Astrocyte of the hippocampus (primary cell): ENCODE results near the gene TST.

Experiments
- DNase-seq: peaks from one replicate; pipeline ENCODE4 v3.0.0; 2011; ENCODE audit warnings: low read depth, low spot score

The TST gene

DNA sequence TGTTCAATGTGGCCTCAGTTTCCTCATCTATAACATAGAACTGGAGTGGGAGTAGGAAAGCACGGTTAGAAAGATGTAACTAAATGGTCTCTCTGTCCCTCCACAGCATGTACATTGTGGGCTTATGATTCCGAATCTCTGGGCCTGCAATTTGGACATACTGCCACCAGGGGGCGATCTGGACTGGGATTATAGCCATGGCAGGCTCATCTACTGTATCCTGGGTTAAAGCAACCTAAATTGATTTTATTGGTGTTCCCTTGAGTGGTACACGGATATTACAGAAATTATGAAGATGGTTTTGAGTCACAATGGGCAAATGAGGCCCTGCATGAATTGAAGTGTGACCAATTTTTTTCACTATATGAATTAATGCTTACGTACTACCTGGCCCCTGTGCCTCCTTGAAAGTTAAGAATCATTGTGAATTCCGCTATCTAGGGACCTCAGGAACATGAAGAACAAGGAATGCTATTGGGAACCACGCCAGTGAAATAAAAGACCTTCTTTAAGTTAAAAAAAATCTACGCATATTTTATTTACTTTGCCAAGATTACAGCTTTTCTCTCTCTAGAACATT, 32.9 kb downstream of the TST start:
- DNase-seq = peak; percentile 15

DNA sequence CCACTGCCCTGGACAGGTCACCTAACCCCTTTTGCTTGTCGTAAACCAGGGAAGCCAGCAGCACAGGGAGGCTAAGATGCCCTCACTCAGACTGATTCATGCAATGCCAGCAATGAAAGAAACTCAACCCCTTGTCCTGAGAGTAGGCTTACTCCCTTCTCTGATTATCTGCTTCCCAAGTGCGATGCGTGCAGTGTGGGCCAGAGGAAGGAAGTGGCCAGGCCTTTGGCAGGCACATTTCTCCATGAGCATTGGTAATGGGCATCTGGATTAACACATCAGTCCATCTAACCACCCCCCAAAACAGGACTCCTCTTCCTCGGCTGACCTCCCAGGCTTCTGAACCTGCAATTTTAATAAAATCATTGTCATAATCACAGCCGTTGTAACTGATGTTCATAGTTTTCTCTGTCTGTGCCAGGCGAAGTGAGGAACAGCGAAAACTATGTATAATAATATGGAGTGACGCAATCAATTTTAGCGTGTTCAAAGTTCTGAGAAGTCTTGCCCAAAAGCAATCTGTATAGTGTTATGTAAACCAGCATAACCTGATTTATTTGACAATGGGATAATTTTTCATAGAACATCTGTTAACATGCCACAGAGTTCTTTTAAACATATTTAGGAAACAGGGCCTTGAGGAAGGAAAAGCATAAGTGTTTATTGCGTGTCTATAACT, 33.9 kb downstream of the TST start:
- no peak for DNase-seq

DNA sequence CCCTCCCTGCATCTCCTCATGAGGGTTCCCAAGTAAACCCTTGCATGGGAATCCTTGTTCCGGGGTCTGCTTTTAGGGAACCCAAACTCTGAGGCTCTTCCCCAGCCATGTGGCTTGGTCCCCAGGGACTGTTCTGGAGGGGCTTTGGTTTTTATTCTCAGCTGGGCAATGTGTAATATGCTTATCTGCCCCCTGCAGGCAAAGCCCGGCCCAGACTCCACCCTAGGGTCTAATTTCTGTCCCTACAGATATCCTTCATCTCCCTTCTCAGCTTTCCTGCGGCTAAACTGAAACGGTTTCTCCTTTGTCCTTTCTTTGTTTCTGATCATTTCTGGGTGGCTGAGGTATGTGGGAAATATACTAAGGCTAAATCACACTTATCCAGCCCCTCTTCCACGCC, 37.1 kb downstream of the TST start:
- no peak for DNase-seq

DNA sequence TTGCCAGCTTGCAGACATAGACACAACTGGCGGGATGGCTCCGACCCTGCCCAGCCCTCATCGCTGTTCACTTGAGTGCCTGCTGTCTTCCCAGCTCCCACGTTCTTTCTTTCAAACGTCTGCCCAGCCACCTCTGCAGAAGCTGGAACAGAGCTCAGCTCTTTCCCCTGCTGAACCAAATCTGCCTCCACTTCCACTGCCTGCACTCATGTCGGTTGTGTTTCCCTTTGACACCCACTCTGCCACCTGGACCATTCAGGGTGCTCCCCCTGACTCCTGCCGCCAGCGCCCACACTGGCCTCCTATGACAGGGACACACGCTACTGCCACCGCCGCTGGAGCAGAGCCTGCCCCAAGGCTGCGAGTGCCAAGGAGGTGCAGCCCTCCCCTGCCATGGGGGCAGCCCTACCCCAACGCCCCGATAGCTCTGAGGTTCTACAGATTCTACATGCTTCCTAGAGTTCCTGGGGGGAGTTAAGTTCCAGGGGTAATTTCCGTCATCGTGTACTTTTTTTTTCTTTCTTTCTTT, 37.9 kb downstream of the TST start:
- no peak for DNase-seq

DNA sequence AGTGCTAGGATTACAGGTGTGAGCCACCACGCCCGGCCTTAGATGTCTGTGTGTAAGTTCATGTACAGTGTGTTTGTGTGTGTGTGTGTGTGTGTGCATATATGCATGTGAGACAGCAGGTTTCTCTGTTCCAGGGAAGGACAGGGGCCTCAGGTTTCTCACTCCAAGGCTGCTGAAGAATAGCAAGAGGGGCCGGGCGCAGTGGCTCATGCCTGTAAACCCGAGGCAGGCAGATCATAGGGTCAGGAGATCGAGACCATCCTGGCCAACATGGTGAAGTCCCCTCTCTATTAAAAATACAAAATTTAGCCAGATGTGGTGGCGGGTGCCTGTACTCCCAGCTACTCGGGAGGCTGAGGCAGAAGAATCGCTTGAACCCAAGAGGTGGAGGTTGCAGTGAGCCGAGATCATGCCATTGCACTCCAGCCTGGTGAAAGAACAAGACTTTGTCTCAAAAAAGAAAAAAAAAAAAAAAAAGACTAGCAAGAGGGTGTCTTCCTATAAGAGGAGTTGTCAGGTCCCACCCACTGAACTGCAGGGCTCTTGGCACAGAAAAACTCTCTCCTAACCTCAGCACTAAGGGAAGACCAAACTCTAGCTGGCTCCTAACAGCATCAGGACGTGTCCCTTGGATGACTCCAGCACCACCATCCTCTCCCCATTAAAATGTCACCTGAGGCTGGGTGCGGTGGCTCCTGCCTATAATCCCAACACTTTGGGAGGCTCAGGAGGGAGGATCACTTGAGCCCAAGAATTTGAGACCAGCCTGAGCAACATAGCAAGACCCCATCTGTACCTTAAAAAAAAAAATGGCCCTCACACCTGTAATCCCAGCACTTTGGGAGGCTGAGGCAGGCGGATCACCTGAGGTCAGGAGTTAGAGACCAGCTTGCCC, 40.0 kb downstream of the TST start:
- no peak for DNase-seq

DNA sequence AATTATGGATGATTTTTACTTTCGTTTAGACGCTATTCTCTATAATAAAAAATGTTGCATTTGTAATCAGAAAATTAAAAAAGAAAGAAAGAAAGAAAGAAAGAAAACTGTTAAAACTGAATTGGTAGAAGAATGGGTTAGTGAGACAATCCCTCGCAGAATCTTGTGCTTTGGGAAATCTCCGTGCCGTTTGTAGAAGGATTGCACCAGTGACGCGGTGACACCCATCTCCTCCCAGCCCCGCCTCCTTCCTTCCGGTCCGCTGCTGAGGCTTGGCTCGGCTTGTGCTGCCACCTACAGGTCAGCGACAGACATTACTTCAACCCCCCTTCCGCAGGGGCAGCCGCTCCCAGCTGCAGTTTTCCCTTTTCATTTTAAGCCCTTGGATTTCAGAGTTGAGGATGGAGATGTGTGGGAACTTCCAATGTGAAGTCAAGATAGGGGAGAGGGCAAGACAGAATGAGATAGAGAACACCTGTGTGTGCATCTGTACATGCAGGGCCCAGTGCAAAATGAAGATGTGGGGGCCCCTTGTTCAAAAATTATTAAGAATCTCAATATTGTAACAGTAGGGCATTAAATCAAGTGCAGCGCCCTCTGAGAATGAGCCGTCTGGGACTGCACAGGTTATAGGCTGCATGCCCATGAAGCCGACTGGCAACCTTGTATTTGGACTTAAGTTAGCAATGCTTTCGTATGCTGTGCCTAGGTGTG, 41.1 kb downstream of the TST start:
- DNase-seq = peak; percentile 89

DNA sequence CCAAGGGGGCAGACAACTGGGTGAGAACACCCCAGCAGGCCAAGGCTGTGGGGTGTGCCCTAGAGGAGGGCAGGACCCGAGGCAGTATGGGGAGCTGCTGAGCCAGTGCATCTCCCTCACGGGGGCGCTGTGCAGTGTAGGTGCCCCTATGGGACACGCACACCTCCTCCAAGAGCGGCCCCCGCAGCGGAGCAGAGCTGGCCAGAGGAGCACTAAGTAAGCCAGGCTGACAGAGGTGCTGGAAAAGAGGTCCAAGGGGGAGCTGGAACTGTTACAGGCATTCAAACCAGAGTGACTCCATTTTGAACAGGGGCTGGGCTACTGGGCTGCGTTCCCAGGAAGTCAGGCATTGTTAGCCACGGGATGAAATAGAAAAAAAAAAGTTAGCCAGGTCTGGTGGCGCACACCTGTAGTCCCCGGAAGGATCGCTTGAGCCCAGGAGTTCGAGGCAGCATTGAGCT, 41.8 kb downstream of the TST start:
- DNase-seq = peak; percentile 38

DNA sequence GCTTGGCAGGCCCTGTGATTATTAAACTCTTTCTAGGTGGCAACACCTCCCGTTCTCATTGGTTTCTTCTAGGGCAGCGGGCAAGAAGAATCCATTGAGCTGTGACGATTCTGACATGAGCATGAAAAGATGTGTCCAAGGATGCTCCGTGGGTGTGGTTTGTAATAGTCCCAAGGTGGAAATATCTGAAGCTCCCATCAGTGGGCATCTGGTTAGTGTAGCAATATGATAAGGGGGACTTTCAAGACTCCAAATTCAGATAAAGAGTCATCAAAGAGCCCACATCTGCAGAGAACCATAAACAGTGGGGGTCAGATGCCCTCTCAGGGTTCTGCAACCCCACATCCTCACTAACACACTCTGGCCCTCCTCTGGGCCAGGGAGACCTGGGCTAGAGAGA, 42.6 kb downstream of the TST start:
- DNase-seq = no peak

DNA sequence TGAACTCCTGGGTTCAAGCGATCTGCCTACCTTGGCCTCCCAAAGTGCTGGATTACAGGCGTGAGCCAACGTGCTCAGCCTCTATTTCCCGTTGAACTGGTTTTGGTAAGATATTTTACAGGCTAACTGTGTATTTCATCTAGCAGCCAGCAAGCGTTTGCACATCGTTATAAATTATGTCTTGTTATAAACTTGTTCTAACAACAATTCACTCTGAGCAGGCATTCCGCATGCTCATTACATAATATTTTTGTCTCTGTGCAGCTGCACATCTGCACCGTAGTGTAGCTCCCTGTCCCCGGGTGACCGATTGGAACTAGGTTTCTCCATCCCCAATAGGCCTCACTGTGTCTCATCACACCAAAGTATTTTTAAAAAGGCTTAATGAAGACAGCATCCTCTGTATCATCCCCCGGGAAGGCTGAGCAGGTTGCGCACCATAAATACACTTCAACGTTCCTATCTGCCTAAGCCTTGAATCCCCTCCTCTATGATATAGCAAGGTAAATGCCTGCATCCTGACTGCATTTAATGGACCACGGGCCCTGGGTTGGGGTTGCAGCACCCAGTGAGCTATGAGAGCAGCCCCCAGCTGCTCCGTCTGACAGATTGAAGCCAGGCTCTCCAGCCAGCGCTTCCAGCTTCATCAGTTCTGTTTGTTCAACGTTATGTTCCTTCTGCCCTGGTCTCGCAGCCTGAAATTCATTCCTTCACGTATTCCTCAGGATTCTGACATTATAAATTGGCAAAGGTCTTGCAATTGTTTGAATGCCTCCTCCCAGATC, 47.7 kb downstream of the TST start:
- no peak for DNase-seq

DNA sequence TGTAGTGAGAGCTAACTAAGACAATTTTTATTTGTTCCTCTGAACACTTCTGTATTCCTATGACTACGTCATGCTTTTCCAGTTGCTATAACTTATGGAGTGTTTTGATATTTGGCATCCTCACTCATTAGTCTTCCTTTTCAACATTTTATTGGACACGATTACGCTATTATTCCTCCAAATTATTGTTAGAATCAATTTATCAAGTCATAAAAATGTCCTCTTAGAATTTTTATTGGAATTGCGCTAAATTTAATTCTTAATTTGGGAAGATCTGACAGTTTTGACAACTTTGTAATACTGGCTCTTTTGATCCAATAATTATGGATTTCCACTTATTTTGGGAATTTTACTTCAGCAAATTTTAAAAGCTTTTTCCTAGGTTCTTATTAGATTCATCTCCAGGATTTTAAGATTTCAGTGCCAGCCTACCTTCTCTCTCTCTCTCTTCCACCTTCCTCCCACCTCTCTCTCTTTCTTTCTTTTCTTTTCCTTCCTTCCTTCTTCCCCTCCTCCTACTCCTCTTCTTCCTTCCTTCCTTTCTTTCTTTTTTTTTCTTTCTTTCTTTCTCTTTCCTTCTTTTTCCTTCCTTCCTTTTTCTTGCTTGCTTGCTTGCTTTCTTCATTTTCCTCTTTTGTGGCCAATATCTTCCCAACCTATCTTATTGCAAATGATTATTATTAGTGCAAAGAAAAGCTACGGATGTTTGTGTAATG, 50.8 kb downstream of the TST start:
- DNase-seq = no peak

DNA sequence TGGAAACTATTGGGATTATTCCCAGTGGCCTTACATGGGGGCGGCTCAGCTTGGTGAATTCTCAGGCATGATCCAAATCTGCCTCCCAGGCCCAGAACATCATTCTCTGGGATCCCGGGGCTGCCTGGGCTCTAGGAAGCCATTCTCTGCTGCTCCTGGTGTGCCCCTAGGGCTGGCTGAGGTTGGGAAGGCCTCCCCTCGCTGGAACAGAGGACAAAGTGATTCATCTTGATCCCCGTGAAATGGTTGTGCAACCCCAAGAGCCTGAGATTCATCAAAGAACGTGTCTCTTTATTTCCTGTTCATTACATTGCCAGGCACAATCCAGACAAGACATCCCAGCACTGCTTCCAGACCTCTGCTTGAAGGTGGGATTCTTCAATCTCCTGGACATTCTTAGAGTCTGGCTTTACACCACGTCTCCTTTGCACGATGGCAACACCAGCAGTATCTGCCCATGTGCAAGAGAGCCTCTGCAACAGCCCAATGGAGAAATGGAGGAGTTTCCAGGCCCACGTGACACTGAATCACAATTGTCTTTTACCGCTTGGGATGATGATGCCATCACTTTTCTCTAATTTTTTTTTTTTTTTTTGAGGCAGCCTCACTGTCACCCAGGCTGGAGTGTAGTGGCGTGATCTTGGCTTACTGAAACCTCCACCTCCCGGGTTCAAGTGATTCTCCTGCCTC, 52.3 kb downstream of the TST start:
- DNase-seq = no peak

DNA sequence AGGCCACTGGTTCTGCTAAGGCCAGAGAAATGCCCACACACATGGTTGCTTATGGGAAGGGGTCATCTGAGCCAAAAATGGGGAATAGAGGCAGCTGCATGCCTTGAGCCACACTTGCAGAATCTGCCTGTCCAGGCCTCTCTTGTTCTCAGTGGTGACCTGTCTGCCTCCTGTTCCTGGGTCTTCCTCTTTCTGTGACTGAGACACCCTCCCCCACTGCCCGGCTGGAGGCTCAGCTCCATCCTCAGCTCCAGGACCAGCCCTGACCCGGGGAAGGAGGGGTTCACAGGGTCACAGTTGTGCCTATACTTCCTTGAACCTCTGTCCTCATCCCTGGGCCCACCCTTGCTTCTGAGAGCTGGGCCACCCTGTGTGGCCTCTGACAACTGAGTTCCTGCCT, 53.6 kb downstream of the TST start:
- DNase-seq = no peak

DNA sequence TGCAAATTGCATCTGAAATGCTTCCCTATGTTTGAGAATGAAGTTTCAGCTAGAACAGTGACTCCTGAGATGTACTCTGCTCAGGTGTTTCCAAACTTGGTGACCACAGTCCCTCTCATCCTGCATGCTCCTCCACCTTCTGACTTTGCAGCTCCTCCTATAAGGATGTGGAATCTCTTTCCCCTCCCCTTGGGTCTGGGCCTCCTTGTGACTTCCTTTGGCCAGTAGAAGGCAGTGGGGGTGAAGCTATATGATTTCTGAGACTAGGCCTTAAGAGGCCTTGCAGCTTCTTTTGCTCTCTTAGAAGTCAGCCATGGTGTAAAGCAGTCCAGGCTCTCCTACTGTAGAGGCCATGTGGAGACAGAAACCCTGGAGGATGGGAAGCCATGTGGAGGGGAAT, 55.1 kb downstream of the TST start:
- DNase-seq = no peak

DNA sequence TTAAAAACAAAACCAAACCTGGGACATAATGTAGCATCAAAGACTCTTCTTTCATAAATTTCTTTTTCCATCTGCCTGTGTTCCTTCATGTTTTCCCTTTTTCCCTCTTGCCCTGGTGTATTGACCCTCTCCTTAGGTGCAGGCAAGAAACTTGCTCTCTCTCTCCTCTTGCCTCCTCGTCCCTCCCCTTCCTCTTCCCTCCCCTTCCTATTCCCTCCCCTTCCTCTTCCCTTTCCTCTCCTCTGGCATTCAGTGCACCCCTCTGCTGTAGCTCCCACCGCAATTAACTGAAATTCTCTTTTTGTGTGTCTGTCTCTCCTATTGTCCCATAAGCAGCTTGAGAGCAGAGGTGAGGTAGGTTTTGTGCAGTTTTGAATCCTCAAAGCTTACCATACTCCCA, 55.9 kb downstream of the TST start:
- DNase-seq = no peak

DNA sequence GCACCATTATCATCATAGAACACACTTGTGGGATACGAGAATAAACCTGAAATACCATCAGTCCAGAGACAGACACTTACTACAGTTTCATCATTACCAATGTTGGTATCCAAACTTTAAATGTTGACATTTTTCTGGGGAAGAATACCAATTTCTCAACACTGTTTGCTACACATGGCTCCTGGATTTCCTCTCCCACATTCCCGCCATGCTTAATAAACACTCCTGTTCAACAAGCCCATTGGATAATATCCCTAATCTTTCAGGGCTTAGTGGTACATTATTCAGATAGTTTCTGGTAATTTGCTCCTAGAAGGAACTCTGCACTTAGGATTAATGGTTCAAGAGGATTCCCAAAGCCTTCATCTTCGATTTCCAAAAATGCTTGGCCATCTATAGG, 57.6 kb downstream of the TST start:
- no peak for DNase-seq
